IMR-90 (cell line): ENCODE measurements around the gene TRIP4.

Experiments
- CEBPB ChIP-seq: IDR thresholded peaks from 2 replicates; pipeline ENCODE4 v1.6.1; 2012; ENCODE audit warnings: low read depth, low read length, improper control_type of control experiment
- CHD1 ChIP-seq: IDR thresholded peaks from 2 replicates; pipeline ENCODE4 v1.6.1; 2012; ENCODE audit warnings: low read depth, low read length, improper control_type of control experiment
- CTCF ChIP-seq: conservative IDR thresholded peaks from 2 replicates; pipeline ENCODE4 v1.5.1; 2012; ENCODE audit warnings: mild to moderate bottlenecking, low read depth, low read length, improper control_type of control experiment
- MXI1 ChIP-seq: IDR thresholded peaks from 2 replicates; pipeline ENCODE4 v1.6.1; 2012; ENCODE audit warnings: low read depth, mild to moderate bottlenecking, low read length, moderate library complexity, borderline replicate concordance
- NFE2L2 ChIP-seq: fragments of 150-350 bp; IDR thresholded peaks from 2 replicates; pipeline ENCODE4 v1.6.1; 2016; ENCODE audit warnings: low read depth, mild to moderate bottlenecking, low read length
- POLR2A ChIP-seq: IDR thresholded peaks from 2 replicates; pipeline ENCODE4 v1.6.1; 2012; ENCODE audit warnings: mild to moderate bottlenecking, low read depth, low read length
- RCOR1 ChIP-seq: IDR thresholded peaks from 2 replicates; pipeline ENCODE4 v1.6.1; 2012; ENCODE audit warnings: mild to moderate bottlenecking, low read length, improper control_type of control experiment; ENCODE audit not compliant: insufficient replicate concordance
- SMC3 ChIP-seq: fragments of 150-350 bp; IDR thresholded peaks from 2 replicates; pipeline ENCODE4 v1.6.1; 2016; ENCODE audit warnings: low read depth, mild to moderate bottlenecking, antibody characterized with exemption, low read length, moderate library complexity
- USF2 ChIP-seq: fragments of 150-350 bp; IDR thresholded peaks from 2 replicates; pipeline ENCODE4 v1.6.1; 2017; ENCODE audit warnings: mild to moderate bottlenecking, antibody characterized with exemption, low read length, low read depth

- TF ChIP-seq MXI1: no peak
- no peak for TF ChIP-seq CTCF
- no peak for TF ChIP-seq SMC3
- TF ChIP-seq POLR2A: no peak
- TF ChIP-seq CHD1: no peak
- no peak for TF ChIP-seq RCOR1
- no peak for TF ChIP-seq CEBPB
- TF ChIP-seq USF2: no peak
- no peak for TF ChIP-seq NFE2L2
Measured at GRCh38 chr15:64466408-64467141, 78.9 kb downstream of the TRIP4 start.
